ENCODE results near the gene IBSP.

Gene IBSP

GRCh38 chr4:87823200-87823599 lies 23.8 kb downstream of the IBSP start:
- no peaks in the 10 kb centered on the region for H3K9me3 Mint-ChIP-seq (ENCODE audit: low read depth)
- no peaks in the 10 kb centered on the region for H3K36me3 Mint-ChIP-seq
- no peaks in the 10 kb centered on the region for H3K4me1 Mint-ChIP-seq (ENCODE audit: low read depth)
- peaks cover 10% of the 10 kb centered on the region for H3K27me3 Mint-ChIP-seq
- no peak overlapping the region for H3K4me3 Mint-ChIP-seq
- no peak overlapping the region for H3K27ac Mint-ChIP-seq

GRCh38 chr4:87823724-87824123 lies 24.4 kb downstream of the IBSP start:
- Mint-ChIP-seq H3K36me3 (no peaks in the 10 kb centered on the region), H3K27ac (no peak overlapping the region), H3K4me1 (ENCODE audit: low read depth) (no peaks in the 10 kb centered on the region), H3K27me3 (peaks cover 10% of the 10 kb centered on the region), H3K9me3 (ENCODE audit: low read depth) (no peaks in the 10 kb centered on the region), H3K4me3 (no peak overlapping the region)

GRCh38 chr4:87824352-87824751 lies 25.0 kb downstream of the IBSP start:
- H3K4me3 Mint-ChIP-seq = no peak overlapping the region

GRCh38 chr4:87832669-87833068 lies 33.3 kb downstream of the IBSP start, which contains the start of gene MEPE:
Gene MEPE, plus strand, starts transcription at chr4:87832969. Its CDS starts 1,746 bp downstream, at chr4:87834715.
- Mint-ChIP-seq H3K27ac (no peak within 1 kb of the TSS), H3K9me3 (ENCODE audit: low read depth) (no peaks in the 10 kb centered on the region), H3K4me1 (ENCODE audit: low read depth) (no peaks in the 10 kb centered on the region), H3K36me3 (no peaks in the 10 kb centered on the region), H3K27me3 (peaks cover 10% of the 10 kb centered on the region), H3K4me3 (no peak within 1 kb of the TSS)

More at GRCh38 chr4:87824352-87824751, 25.0 kb downstream of the IBSP start:
- Mint-ChIP-seq H3K9me3 (ENCODE audit: low read depth) (no peaks in the 10 kb centered on the region), H3K27ac (no peak overlapping the region), H3K36me3 (no peaks in the 10 kb centered on the region), H3K27me3 (peaks cover 10% of the 10 kb centered on the region), H3K4me1 (ENCODE audit: low read depth) (no peaks in the 10 kb centered on the region)

- no peak overlapping the region for H3K27ac Mint-ChIP-seq
- peaks cover 2% of the 10 kb centered on the region for H3K4me1 Mint-ChIP-seq (ENCODE audit: low read depth)
- peaks cover 10% of the 10 kb centered on the region for H3K27me3 Mint-ChIP-seq
- no peaks in the 10 kb centered on the region for H3K9me3 Mint-ChIP-seq (ENCODE audit: low read depth)
- H3K4me3 Mint-ChIP-seq = no peak overlapping the region
- H3K36me3 Mint-ChIP-seq = no peaks in the 10 kb centered on the region
Observed at GRCh38 chr4:87834401-87834800, 35.0 kb downstream of the IBSP start.

- Mint-ChIP-seq H3K36me3 (no peaks in the 10 kb centered on the region), H3K9me3 (ENCODE audit: low read depth) (no peaks in the 10 kb centered on the region), H3K27me3 (peaks cover 10% of the 10 kb centered on the region), H3K4me3 (no peak overlapping the region), H3K27ac (no peak overlapping the region), H3K4me1 (ENCODE audit: low read depth) (peaks cover 2% of the 10 kb centered on the region)
Observed at GRCh38 chr4:87835197-87835596, 35.8 kb downstream of the IBSP start.

GRCh38 chr4:87835743-87836142 lies 36.4 kb downstream of the IBSP start:
- Mint-ChIP-seq H3K27ac (no peak overlapping the region), H3K4me3 (no peak overlapping the region), H3K9me3 (ENCODE audit: low read depth) (no peaks in the 10 kb centered on the region)

GRCh38 chr4:87838205-87838604 lies 38.9 kb downstream of the IBSP start:
- no peaks in the 10 kb centered on the region for H3K9me3 Mint-ChIP-seq (ENCODE audit: low read depth)

More at GRCh38 chr4:87835743-87836142, 36.4 kb downstream of the IBSP start:
- peaks cover 11% of the 10 kb centered on the region for H3K27me3 Mint-ChIP-seq
- H3K4me1 Mint-ChIP-seq (ENCODE audit: low read depth) = peaks cover 2% of the 10 kb centered on the region
- no peaks in the 10 kb centered on the region for H3K36me3 Mint-ChIP-seq

GRCh38 chr4:87838890-87839591 lies 39.7 kb downstream of the IBSP start:
- H3K27ac Mint-ChIP-seq = no peak overlapping the region
- no peaks in the 10 kb centered on the region for H3K9me3 Mint-ChIP-seq (ENCODE audit: low read depth)
- H3K36me3 Mint-ChIP-seq = no peaks in the 10 kb centered on the region
- H3K27me3 Mint-ChIP-seq = peaks cover 12% of the 10 kb centered on the region
- peaks cover 2% of the 10 kb centered on the region for H3K4me1 Mint-ChIP-seq (ENCODE audit: low read depth)
- no peak overlapping the region for H3K4me3 Mint-ChIP-seq

More at GRCh38 chr4:87838205-87838604, 38.9 kb downstream of the IBSP start:
- no peak overlapping the region for H3K27ac Mint-ChIP-seq
- no peak overlapping the region for H3K4me3 Mint-ChIP-seq
- H3K36me3 Mint-ChIP-seq = no peaks in the 10 kb centered on the region
- H3K4me1 Mint-ChIP-seq (ENCODE audit: low read depth) = peaks cover 2% of the 10 kb centered on the region
- peaks cover 10% of the 10 kb centered on the region for H3K27me3 Mint-ChIP-seq

GRCh38 chr4:87839592-87839946 lies 40.2 kb downstream of the IBSP start:
- Mint-ChIP-seq H3K4me1 (ENCODE audit: low read depth) (peaks cover 2% of the 10 kb centered on the region), H3K36me3 (no peaks in the 10 kb centered on the region), H3K9me3 (ENCODE audit: low read depth) (no peaks in the 10 kb centered on the region), H3K4me3 (no peak overlapping the region), H3K27me3 (peaks cover 11% of the 10 kb centered on the region), H3K27ac (no peak overlapping the region)

GRCh38 chr4:87840149-87840548 lies 40.8 kb downstream of the IBSP start:
- Mint-ChIP-seq H3K27ac (no peak overlapping the region), H3K27me3 (peaks cover 10% of the 10 kb centered on the region), H3K36me3 (no peaks in the 10 kb centered on the region), H3K4me1 (ENCODE audit: low read depth) (peaks cover 2% of the 10 kb centered on the region), H3K4me3 (no peak overlapping the region), H3K9me3 (ENCODE audit: low read depth) (no peaks in the 10 kb centered on the region)

- Mint-ChIP-seq H3K4me3 (no peak overlapping the region), H3K27me3 (peaks cover 15% of the 10 kb centered on the region), H3K36me3 (no peaks in the 10 kb centered on the region), H3K27ac (no peak overlapping the region), H3K9me3 (ENCODE audit: low read depth) (no peaks in the 10 kb centered on the region), H3K4me1 (ENCODE audit: low read depth) (peaks cover 11% of the 10 kb centered on the region)
Observed at GRCh38 chr4:87843936-87844335, 44.6 kb downstream of the IBSP start.

GRCh38 chr4:87844452-87844851 lies 45.1 kb downstream of the IBSP start:
- H3K4me1 Mint-ChIP-seq (ENCODE audit: low read depth) = peaks cover 13% of the 10 kb centered on the region
- no peak overlapping the region for H3K27ac Mint-ChIP-seq
- H3K9me3 Mint-ChIP-seq (ENCODE audit: low read depth) = no peaks in the 10 kb centered on the region
- no peak overlapping the region for H3K4me3 Mint-ChIP-seq
- peaks cover 15% of the 10 kb centered on the region for H3K27me3 Mint-ChIP-seq
- no peaks in the 10 kb centered on the region for H3K36me3 Mint-ChIP-seq

GRCh38 chr4:87846226-87846625 lies 46.9 kb downstream of the IBSP start:
- H3K36me3 Mint-ChIP-seq = no peaks in the 10 kb centered on the region
- H3K27me3 Mint-ChIP-seq = peaks cover 11% of the 10 kb centered on the region
- peaks cover 13% of the 10 kb centered on the region for H3K4me1 Mint-ChIP-seq (ENCODE audit: low read depth)
- H3K4me3 Mint-ChIP-seq = no peak overlapping the region
- H3K9me3 Mint-ChIP-seq (ENCODE audit: low read depth) = no peaks in the 10 kb centered on the region
- H3K27ac Mint-ChIP-seq = no peak overlapping the region

- no peak overlapping the region for H3K27ac Mint-ChIP-seq
- peak overlapping the region; percentile 42 for H3K4me3 Mint-ChIP-seq
- no peaks in the 10 kb centered on the region for H3K9me3 Mint-ChIP-seq (ENCODE audit: low read depth)
- peaks cover 6% of the 10 kb centered on the region for H3K27me3 Mint-ChIP-seq
- no peaks in the 10 kb centered on the region for H3K36me3 Mint-ChIP-seq
- H3K4me1 Mint-ChIP-seq (ENCODE audit: low read depth) = peaks cover 13% of the 10 kb centered on the region
Observed at GRCh38 chr4:87848622-87849351, 49.4 kb downstream of the IBSP start.
